Ishikawa (cell line): ENCODE results near the gene WIPF3.

Source experiments
- CREB1 ChIP-seq: IDR thresholded peaks from 2 replicates; pipeline ENCODE4 v1.6.1; 2012; ENCODE audit warnings: low read depth
- MAX ChIP-seq: IDR thresholded peaks from 2 replicates; pipeline ENCODE4 v1.6.1; 2012
- NFIC ChIP-seq: IDR thresholded peaks from 2 replicates; pipeline ENCODE4 v1.6.1; 2012
- RAD21 ChIP-seq: IDR thresholded peaks from 2 replicates; pipeline ENCODE4 v1.6.1; 2012; ENCODE audit warnings: low read depth
- TCF12 ChIP-seq: IDR thresholded peaks from 2 replicates; pipeline ENCODE4 v1.6.1; 2012; ENCODE audit warnings: low read depth
- TEAD4 ChIP-seq: IDR thresholded peaks from 2 replicates; pipeline ENCODE4 v1.6.1; 2012
- USF1 ChIP-seq: IDR thresholded peaks from 2 replicates; pipeline ENCODE4 v1.6.1; 2012
- TF ChIP-seq, protein P1 (sequence below): IDR thresholded peaks from 2 replicates; pipeline ENCODE4 v1.6.1; 2012; ENCODE audit warnings: low read depth, mild to moderate bottlenecking

DNA sequence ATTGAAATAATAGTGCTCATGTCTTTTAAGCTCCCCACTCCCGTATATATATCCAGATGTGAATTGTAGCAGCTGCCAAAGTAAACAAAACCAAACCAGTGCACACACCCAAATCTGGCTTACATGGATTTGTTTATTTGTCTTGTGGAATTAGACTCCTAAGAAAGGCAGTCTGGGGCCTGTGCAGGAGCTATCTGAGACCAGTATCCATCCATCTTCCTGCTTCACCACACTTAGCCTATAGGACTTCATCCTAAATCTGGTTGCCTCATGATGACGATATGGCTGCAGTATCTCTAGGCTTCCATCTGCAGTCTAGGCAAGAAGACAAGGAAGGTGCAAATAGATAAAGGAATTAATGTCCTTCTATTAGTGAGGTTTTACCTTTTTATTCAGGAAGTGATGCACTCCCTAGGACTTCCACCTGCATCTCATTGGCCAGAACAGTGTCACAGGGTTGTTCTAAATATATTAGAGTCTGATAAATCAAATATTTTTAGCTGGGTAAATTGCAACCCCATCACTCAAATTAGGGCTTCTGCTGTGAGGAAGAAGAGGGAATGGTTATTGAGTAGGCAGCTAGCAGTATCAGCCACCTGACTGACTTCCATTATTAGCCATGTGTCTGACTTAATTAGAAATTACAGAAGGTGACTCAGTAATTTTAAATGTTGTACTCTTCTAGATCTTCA lies 6.0 kb downstream of the WIPF3 start:
- TF ChIP-seq MAX (no peak), TEAD4 (no peak), NFIC (no peak), USF1 (no peak), CREB1 (no peak), TCF12 (no peak), RAD21 (no peak)
- TF ChIP-seq, protein P1, sequence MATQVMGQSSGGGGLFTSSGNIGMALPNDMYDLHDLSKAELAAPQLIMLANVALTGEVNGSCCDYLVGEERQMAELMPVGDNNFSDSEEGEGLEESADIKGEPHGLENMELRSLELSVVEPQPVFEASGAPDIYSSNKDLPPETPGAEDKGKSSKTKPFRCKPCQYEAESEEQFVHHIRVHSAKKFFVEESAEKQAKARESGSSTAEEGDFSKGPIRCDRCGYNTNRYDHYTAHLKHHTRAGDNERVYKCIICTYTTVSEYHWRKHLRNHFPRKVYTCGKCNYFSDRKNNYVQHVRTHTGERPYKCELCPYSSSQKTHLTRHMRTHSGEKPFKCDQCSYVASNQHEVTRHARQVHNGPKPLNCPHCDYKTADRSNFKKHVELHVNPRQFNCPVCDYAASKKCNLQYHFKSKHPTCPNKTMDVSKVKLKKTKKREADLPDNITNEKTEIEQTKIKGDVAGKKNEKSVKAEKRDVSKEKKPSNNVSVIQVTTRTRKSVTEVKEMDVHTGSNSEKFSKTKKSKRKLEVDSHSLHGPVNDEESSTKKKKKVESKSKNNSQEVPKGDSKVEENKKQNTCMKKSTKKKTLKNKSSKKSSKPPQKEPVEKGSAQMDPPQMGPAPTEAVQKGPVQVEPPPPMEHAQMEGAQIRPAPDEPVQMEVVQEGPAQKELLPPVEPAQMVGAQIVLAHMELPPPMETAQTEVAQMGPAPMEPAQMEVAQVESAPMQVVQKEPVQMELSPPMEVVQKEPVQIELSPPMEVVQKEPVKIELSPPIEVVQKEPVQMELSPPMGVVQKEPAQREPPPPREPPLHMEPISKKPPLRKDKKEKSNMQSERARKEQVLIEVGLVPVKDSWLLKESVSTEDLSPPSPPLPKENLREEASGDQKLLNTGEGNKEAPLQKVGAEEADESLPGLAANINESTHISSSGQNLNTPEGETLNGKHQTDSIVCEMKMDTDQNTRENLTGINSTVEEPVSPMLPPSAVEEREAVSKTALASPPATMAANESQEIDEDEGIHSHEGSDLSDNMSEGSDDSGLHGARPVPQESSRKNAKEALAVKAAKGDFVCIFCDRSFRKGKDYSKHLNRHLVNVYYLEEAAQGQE = no peak
